Esophagus squamous epithelium (tissue), 5 donors: ENCODE data around the gene TMEM128. TPM values are rescaled to one million over a fixed set of nuclear protein-coding genes. Genes with fewer than 3 reads are reported as not detected.

ENCODE experiments used
- DNase-seq: peaks from one replicate; lab custom pipeline; 2025; lab: John Stamatoyannopoulos, UW
- H3K27ac ChIP-seq, 4 donors: fragments of 200-600 bp; sonication (generic); one replicate each; pipeline ENCODE4 v1.5.1; 2016 to 2019; ENCODE audit warnings: mild to moderate bottlenecking in 1 of 4
- H3K27me3 ChIP-seq, 4 donors: fragments of 200-600 bp; sonication (generic); 1 replicate in 3 of 4; 2 replicates in 1 of 4; pipeline versions ENCODE4 v1.5.1 to v1.6.0; 2017 to 2021; ENCODE audit warnings: antibody characterized with exemption in 1 of 4
- H3K36me3 ChIP-seq, 3 donors: fragments of 200-600 bp; sonication (generic); one replicate each; pipeline ENCODE4 v1.5.1; 2016 to 2019
- H3K4me1 ChIP-seq, 3 donors: fragments of 200-600 bp; sonication (generic); one replicate each; pipeline ENCODE4 v1.5.1; 2017 to 2019
- H3K4me3 ChIP-seq, 4 donors: fragments of 200-600 bp; sonication (generic); 1 replicate in 3 of 4; 2 replicates in 1 of 4; pipeline ENCODE4 v1.5.1; 2016 to 2019; ENCODE audit warnings: mild to moderate bottlenecking in 2 of 4, moderate library complexity in 1 of 4
- H3K9me3 ChIP-seq, 3 donors: fragments of 200-600 bp; sonication (generic); one replicate each; pipeline ENCODE4 v1.5.1; 2016 to 2019
- CTCF ChIP-seq, 6 experiments: fragments of 450-650 bp in 4 of 6; fragments of 200-600 bp in 2 of 6; sonication (generic) in 2 of 6; IDR thresholded peaks; one replicate each; pipeline ENCODE4 v1.5.1; 2016 to 2019; ENCODE audit warnings: antibody characterized with exemption in 6 of 6, mild to moderate bottlenecking in 4 of 6, moderate library complexity in 4 of 6
- POLR2A ChIP-seq, 4 donors: fragments of 450-650 bp; IDR thresholded peaks; one replicate each; pipeline ENCODE4 v1.6.1; 2017; ENCODE audit warnings: antibody characterized with exemption in 4 of 4, mild to moderate bottlenecking in 4 of 4, moderate library complexity in 3 of 4
- WGBS, 2 donors: methylation state at CpG; one replicate each; pipeline ENCODE4 v1.1.5; 2018; 5-methylcytosine and 5-hydroxymethylcytosine counted together
- intact Hi-C: fragments of 100-400 bp; cut with DNase I; formaldehyde crosslinking; loops from one replicate; pipeline ENCODE4 v1.15.0; 2022
- total RNA-seq, 4 donors: library from RNA; depleted of rRNA; stranded (reverse); fragments of >200 nt; gene quantifications; one replicate each; pipeline ENCODE4 v1.1.0, GENCODE V29; 2016
- donor health status: DM: yes; HTN: yes; CAD: no.

The TMEM128 gene
- total RNA-seq, 4 donors from 2014 or later: 8.6 to 15.1 (median 11.6) TPM

- H3K27ac ChIP-seq: no peak overlapping the region
- intact Hi-C loops: no loop called here
- H3K9me3 ChIP-seq: no peaks in the 10 kb centered on the region
- H3K4me3 ChIP-seq: no peak overlapping the region
- TF ChIP-seq POLR2A (IDR thresholded peaks at IDR 0.05) (no peak), CTCF (IDR thresholded peaks at IDR 0.05) (no peak)
- H3K27me3 ChIP-seq: no peaks in the 10 kb centered on the region
- H3K4me1 ChIP-seq: no peaks in the 10 kb centered on the region
- 68 to 72% methylated on average over 4 of the region's 6 CpGs for WGBS, 2 donors
- no peak for DNase-seq
- peaks cover 0 to 100% (median 20%) of the 10 kb centered on the region in 3 donors for H3K36me3 ChIP-seq
Measured at GRCh38 chr4:4277531-4277930, 29.5 kb upstream of the TMEM128 start.

GRCh38 chr4:4274226-4274625, 26.2 kb upstream of the TMEM128 start:
- H3K9me3 ChIP-seq: no peaks in the 10 kb centered on the region
- no peak for DNase-seq
- WGBS, 2 donors: 92 to 95% methylated on average over 14 of the region's 14 CpGs
- no peaks in the 10 kb centered on the region for H3K27me3 ChIP-seq
- TF ChIP-seq POLR2A (IDR thresholded peaks at IDR 0.05) (no peak), CTCF (IDR thresholded peaks at IDR 0.05) (no peak)
- H3K4me1 ChIP-seq: no peaks in the 10 kb centered on the region
- no peak overlapping the region for H3K27ac ChIP-seq
- no peak overlapping the region for H3K4me3 ChIP-seq
- intact Hi-C loops: no loop called here
- peaks cover 0 to 95% (median 20%) of the 10 kb centered on the region in 3 donors for H3K36me3 ChIP-seq

- TF ChIP-seq POLR2A (IDR thresholded peaks at IDR 0.05) (no peak), CTCF (IDR thresholded peaks at IDR 0.05) (no peak)
- H3K4me1 ChIP-seq: no peaks in the 10 kb centered on the region
- no peak overlapping the region for H3K27ac ChIP-seq
- no peaks in the 10 kb centered on the region for H3K9me3 ChIP-seq
- no peaks in the 10 kb centered on the region for H3K27me3 ChIP-seq
- 83% methylated on average over 10 of the region's 10 CpGs for WGBS, 2 donors
- intact Hi-C loops: no loop called here
- no peak overlapping the region for H3K4me3 ChIP-seq
- peaks cover 0 to 95% (median 12%) of the 10 kb centered on the region in 3 donors for H3K36me3 ChIP-seq
- DNase-seq: no peak
Measured at GRCh38 chr4:4271912-4272311, 23.9 kb upstream of the TMEM128 start.

GRCh38 chr4:4270529-4270928, 22.5 kb upstream of the TMEM128 start:
- TF ChIP-seq CTCF (IDR thresholded peaks at IDR 0.05) (no peak), POLR2A (IDR thresholded peaks at IDR 0.05) (no peak)
- no peak overlapping the region for H3K4me3 ChIP-seq
- no peak overlapping the region for H3K27ac ChIP-seq
- no peaks in the 10 kb centered on the region for H3K27me3 ChIP-seq
- no peaks in the 10 kb centered on the region for H3K4me1 ChIP-seq
- DNase-seq: no peak
- intact Hi-C loops: no loop called here
- 66 to 70% methylated on average over 4 of the region's 4 CpGs for WGBS, 2 donors
- H3K9me3 ChIP-seq: no peaks in the 10 kb centered on the region
- peaks cover 0 to 90% (median 12%) of the 10 kb centered on the region in 3 donors for H3K36me3 ChIP-seq

GRCh38 chr4:4269856-4270255, 21.8 kb upstream of the TMEM128 start:
- no peak for DNase-seq
- TF ChIP-seq CTCF (IDR thresholded peaks at IDR 0.05) (no peak), POLR2A (IDR thresholded peaks at IDR 0.05) (no peak)
- 52 to 64% methylated on average over 4 of the region's 4 CpGs for WGBS, 2 donors
- Histone ChIP-seq H3K36me3 (peaks cover 0 to 83% (median 12%) of the 10 kb centered on the region in 3 donors), H3K27me3 (no peaks in the 10 kb centered on the region), H3K4me3 (no peak overlapping the region), H3K9me3 (no peaks in the 10 kb centered on the region), H3K27ac (peak overlapping the region in 2 of 4 donors; percentile 48 to 57), H3K4me1 (no peaks in the 10 kb centered on the region)
- intact Hi-C loops: no loop called here
